ENCODE data around the gene LRRC47.
"Not testable (repeated sequence)": the region's sequence is repeated elsewhere in the genome, so short reads cannot be mapped to it uniquely, and the experiment has no call there.

The LRRC47 gene

DNA sequence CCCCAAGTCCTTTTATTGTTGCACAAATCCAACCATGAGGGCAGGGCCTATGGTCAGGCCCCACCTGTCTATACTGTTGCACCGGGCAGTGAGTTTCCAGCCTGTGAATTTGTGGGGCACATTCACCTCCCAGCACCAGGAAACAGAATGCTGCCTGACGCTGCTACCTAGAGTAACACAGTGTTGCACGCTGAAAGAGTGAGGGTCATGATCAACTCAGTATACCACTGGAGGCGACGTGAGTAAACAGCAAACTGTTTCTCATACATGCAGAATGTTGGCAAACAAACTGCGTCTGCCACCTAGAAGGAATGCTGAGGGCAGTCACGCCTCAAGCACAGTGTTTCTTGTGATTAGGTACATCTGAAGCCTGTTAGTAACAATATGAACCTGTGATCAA is 13.4 kb upstream of the LRRC47 start:
- DNase-seq, result no peak
- Histone ChIP-seq H3K9me2 (replicated peaks; ENCODE audit: insufficient read depth, low read length) (no peaks in the 10 kb centered on the region), H3K9me3 (replicated peaks; ENCODE audit: insufficient read depth, low read length) (no peaks in the 10 kb centered on the region), H4K20me1 (ENCODE audit: insufficient read depth, low read length) (no peaks in the 10 kb centered on the region), H3K4me2 (ENCODE audit: low read depth, low read length) (no peak overlapping the region), H3K4me1 (ENCODE audit: low read length) (no peaks in the 10 kb centered on the region), H3K4me3 (ENCODE audit: low read length) (no peak overlapping the region), H3K27me3 (replicated peaks; ENCODE audit: insufficient read depth, low read length) (peaks cover 13% of the 10 kb centered on the region), H3K27ac (ENCODE audit: low read length) (no peak overlapping the region), H3F3A (ENCODE audit: insufficient read depth, low read length) (no peaks in the 10 kb centered on the region), H3K79me2 (ENCODE audit: low read length) (no peaks in the 10 kb centered on the region), H2AFZ (ENCODE audit: low read length) (no peak overlapping the region), H3K36me3 (replicated peaks; ENCODE audit: insufficient read depth, low read length) (no peaks in the 10 kb centered on the region), H3K9ac (ENCODE audit: low read length) (no peak overlapping the region)
- TF ChIP-seq, protein P1, sequence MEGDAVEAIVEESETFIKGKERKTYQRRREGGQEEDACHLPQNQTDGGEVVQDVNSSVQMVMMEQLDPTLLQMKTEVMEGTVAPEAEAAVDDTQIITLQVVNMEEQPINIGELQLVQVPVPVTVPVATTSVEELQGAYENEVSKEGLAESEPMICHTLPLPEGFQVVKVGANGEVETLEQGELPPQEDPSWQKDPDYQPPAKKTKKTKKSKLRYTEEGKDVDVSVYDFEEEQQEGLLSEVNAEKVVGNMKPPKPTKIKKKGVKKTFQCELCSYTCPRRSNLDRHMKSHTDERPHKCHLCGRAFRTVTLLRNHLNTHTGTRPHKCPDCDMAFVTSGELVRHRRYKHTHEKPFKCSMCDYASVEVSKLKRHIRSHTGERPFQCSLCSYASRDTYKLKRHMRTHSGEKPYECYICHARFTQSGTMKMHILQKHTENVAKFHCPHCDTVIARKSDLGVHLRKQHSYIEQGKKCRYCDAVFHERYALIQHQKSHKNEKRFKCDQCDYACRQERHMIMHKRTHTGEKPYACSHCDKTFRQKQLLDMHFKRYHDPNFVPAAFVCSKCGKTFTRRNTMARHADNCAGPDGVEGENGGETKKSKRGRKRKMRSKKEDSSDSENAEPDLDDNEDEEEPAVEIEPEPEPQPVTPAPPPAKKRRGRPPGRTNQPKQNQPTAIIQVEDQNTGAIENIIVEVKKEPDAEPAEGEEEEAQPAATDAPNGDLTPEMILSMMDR (IDR thresholded peaks at IDR 0.05; ENCODE audit: low read length), result no peak
- TF ChIP-seq EZH2phosphoT487 (IDR thresholded peaks at IDR 0.05; ENCODE audit: low read length) (no peak), EZH2 (optimal IDR thresholded peaks at IDR 0.05; ENCODE audit: low read depth, low read length) (no peak)

DNA sequence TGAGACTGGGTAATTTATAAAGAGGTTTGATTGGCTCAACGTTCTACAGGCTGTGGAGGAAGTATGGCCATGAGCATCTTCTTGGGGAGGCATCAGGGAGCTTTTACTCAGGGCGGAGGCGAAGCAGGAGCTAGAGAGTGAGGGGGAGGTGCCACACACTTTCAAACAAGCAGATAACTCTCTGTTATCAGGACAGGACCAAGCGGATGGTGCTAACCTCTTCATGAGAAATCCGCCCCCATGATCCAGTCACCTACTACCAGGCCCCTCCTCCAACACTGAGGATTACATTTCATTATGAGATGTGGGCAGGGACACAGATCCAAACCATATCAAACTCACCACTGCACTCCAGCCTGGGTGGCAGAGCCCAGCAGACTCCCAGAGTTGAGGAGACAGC is 11.5 kb upstream of the LRRC47 start:
- no peak overlapping the region for H3K4me3 ChIP-seq (ENCODE audit: low read length)
- H3F3A ChIP-seq (ENCODE audit: insufficient read depth, low read length), result no peaks in the 10 kb centered on the region
- no peaks in the 10 kb centered on the region for H3K36me3 ChIP-seq (replicated peaks; ENCODE audit: insufficient read depth, low read length)
- no peaks in the 10 kb centered on the region for H3K4me1 ChIP-seq (ENCODE audit: low read length)
- H3K27me3 ChIP-seq (replicated peaks; ENCODE audit: insufficient read depth, low read length), result peaks cover 29% of the 10 kb centered on the region
- no peaks in the 10 kb centered on the region for H3K9me2 ChIP-seq (replicated peaks; ENCODE audit: insufficient read depth, low read length)
- H3K9ac ChIP-seq (ENCODE audit: low read length), result no peak overlapping the region
- H4K20me1 ChIP-seq (ENCODE audit: insufficient read depth, low read length), result no peaks in the 10 kb centered on the region
- H3K4me2 ChIP-seq (ENCODE audit: low read depth, low read length), result no peak overlapping the region
- no peak for TF ChIP-seq EZH2 (optimal IDR thresholded peaks at IDR 0.05; ENCODE audit: low read depth, low read length)
- TF ChIP-seq, protein P1 (IDR thresholded peaks at IDR 0.05; ENCODE audit: low read length), result no peak
- TF ChIP-seq EZH2phosphoT487 (IDR thresholded peaks at IDR 0.05; ENCODE audit: low read length), result no peak
- no peaks in the 10 kb centered on the region for H3K9me3 ChIP-seq (replicated peaks; ENCODE audit: insufficient read depth, low read length)
- H2AFZ ChIP-seq (ENCODE audit: low read length), result no peak overlapping the region
- no peak for DNase-seq
- no peaks in the 10 kb centered on the region for H3K79me2 ChIP-seq (ENCODE audit: low read length)
- no peak overlapping the region for H3K27ac ChIP-seq (ENCODE audit: low read length)

DNA sequence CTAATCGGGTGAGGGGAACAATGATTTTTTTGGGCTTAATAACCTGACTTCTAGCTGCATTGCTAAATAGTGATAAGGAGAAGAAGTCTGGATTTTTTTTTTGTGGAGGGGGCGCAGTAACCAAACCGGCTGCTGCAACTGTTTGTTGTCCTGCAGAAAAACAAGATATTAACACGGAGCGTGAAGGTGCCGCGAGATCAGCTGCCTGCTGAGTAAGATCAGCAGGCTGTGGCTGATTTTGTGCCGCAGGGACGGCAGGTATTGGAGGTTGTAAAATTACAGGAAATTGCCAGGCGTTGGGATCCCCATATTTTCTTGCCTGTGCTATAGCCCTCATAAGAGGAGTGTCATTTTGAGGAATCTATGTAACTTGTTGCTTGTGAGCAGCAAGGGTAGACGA is 8.7 kb upstream of the LRRC47 start:
- H3K4me3 ChIP-seq (ENCODE audit: low read length), result no peak overlapping the region
- H3K27me3 ChIP-seq (replicated peaks; ENCODE audit: insufficient read depth, low read length), result peaks cover 43% of the 10 kb centered on the region
- no peak for DNase-seq

DNA sequence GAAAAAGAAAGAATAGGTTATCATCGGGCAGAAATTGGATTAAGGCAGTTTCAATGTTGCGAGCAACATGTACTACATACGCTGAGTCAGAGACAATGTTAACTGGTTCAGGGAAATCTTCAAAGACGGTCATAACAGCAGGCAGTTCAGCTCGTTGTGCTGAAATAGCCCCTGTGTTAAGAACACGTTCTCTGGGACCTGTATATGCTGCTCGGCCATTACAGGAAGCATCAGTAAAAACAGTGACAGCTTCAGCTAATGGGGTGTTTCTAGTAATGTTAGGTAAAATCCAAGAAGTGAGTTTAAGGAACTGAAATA is 8.3 kb upstream of the LRRC47 start:
- H2AFZ ChIP-seq (ENCODE audit: low read length); H3F3A ChIP-seq (ENCODE audit: insufficient read depth, low read length); H3K4me1 ChIP-seq (ENCODE audit: low read length); H3K4me3 ChIP-seq (ENCODE audit: low read length); H3K79me2 ChIP-seq (ENCODE audit: low read length); H3K9me2 ChIP-seq (replicated peaks; ENCODE audit: insufficient read depth, low read length); H3K9ac ChIP-seq (ENCODE audit: low read length); H3K27ac ChIP-seq (ENCODE audit: low read length); H4K20me1 ChIP-seq (ENCODE audit: insufficient read depth, low read length); H3K36me3 ChIP-seq (replicated peaks; ENCODE audit: insufficient read depth, low read length); H3K4me2 ChIP-seq (ENCODE audit: low read depth, low read length); DNase-seq; H3K9me3 ChIP-seq (replicated peaks; ENCODE audit: insufficient read depth, low read length): not testable (repeated sequence)
- peaks cover 48% of the 10 kb centered on the region for H3K27me3 ChIP-seq (replicated peaks; ENCODE audit: insufficient read depth, low read length)

More for the DNA sequence above, 8.7 kb upstream of the LRRC47 start:
- Histone ChIP-seq H3F3A (ENCODE audit: insufficient read depth, low read length) (no peaks in the 10 kb centered on the region), H3K9me2 (replicated peaks; ENCODE audit: insufficient read depth, low read length) (no peaks in the 10 kb centered on the region), H3K9ac (ENCODE audit: low read length) (no peak overlapping the region), H3K27ac (ENCODE audit: low read length) (no peak overlapping the region), H3K36me3 (replicated peaks; ENCODE audit: insufficient read depth, low read length) (no peaks in the 10 kb centered on the region), H2AFZ (ENCODE audit: low read length) (no peak overlapping the region), H3K4me2 (ENCODE audit: low read depth, low read length) (no peak overlapping the region), H3K4me1 (ENCODE audit: low read length) (no peaks in the 10 kb centered on the region), H3K79me2 (ENCODE audit: low read length) (no peaks in the 10 kb centered on the region), H3K9me3 (replicated peaks; ENCODE audit: insufficient read depth, low read length) (no peaks in the 10 kb centered on the region), H4K20me1 (ENCODE audit: insufficient read depth, low read length) (no peaks in the 10 kb centered on the region)
- TF ChIP-seq EZH2phosphoT487 (IDR thresholded peaks at IDR 0.05; ENCODE audit: low read length) (no peak), EZH2 (optimal IDR thresholded peaks at IDR 0.05; ENCODE audit: low read depth, low read length) (no peak)
- TF ChIP-seq, protein P1 (IDR thresholded peaks at IDR 0.05; ENCODE audit: low read length), result no peak
